GM18873 (cell line): ENCODE measurements around the gene ZP1.

Experiments used
- ATAC-seq: cut with Tn5 transposase; IDR thresholded peaks from one replicate; pipeline ENCODE4 v1.9.1; 2021; ENCODE audit warnings: mild to moderate bottlenecking, moderate library complexity, moderate number of reproducible peaks; ENCODE audit not compliant: unreplicated experiment, low FRiP score

The ZP1 gene

DNA sequence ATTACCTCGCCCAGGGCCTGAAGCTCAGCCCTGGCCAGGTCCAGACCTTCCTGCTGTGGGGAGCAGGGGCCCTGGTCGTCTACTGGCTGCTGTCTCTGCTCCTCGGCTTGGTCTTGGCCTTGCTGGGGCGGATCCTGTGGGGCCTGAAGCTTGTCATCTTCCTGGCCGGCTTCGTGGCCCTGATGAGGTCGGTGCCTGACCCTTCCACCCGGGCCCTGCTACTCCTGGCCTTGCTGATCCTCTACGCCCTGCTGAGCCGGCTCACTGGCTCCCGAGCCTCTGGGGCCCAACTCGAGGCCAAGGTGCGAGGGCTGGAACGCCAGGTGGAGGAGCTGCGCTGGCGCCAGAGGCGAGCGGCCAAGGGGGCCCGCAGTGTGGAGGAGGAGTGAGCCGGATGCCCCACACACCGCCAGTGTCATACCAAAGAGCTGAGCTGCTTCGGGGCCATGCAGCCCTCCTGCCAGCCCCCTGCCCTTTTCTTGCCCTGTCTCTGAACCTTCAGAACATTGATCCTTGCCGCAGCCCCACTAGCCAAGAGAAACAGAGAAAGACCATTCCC is 54.5 kb downstream of the ZP1 start:
- no peak for ATAC-seq

DNA sequence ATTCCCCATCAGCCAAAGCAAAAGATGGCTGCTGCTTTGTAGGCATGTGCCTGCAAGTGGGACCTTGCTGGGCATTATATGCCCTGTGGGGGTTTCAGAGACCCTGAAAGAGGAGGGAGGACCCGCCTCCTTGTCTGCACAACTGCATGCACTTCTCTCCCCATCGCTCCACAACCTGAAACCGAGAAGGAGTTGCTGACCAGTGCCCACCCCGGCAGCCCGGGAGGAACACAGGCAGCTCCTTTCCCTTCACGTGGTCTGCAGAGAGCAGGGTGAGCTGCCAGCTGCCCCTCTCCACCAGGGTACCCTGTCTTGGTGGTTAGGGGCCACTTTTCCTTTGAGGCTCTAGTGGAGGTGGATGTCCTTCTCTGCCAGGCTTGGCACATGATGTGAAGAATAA is 55.6 kb downstream of the ZP1 start:
- ATAC-seq: no peak

DNA sequence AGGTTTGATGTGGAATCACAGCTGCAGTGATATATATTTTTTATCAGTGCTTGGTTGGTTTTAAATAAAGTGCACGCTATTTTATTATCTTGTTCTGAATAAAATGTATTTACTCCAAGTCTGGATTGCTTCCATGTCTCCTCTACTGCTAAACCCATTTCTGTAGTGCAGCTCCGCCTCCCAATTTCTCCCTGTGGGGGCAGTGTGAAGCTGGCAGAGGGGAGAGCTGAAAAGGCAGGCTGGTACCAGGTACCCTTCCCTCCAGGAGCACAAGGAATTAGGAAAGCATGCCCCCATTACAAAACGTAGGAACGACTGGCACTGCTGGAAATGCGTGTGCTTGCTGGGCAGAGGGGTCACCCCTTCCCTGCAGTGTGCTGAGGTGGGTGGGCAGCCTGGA is 56.0 kb downstream of the ZP1 start:
- ATAC-seq: no peak

DNA sequence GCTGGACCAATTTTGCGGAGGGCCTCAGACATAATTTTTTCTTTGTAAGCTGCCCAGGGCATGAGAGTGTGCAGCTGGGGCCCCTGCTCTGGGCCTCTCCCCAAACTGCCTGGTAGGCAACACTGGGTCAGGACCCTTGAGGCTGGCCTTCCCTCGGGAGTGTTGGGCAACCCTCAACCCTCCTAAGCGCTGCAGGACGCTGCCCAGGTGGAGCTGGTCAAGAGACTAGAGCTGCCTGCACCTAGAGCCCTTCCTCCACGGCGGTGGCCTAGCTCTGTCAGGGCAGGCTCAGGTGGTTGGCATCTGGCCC is 56.4 kb downstream of the ZP1 start:
- ATAC-seq: no peak

DNA sequence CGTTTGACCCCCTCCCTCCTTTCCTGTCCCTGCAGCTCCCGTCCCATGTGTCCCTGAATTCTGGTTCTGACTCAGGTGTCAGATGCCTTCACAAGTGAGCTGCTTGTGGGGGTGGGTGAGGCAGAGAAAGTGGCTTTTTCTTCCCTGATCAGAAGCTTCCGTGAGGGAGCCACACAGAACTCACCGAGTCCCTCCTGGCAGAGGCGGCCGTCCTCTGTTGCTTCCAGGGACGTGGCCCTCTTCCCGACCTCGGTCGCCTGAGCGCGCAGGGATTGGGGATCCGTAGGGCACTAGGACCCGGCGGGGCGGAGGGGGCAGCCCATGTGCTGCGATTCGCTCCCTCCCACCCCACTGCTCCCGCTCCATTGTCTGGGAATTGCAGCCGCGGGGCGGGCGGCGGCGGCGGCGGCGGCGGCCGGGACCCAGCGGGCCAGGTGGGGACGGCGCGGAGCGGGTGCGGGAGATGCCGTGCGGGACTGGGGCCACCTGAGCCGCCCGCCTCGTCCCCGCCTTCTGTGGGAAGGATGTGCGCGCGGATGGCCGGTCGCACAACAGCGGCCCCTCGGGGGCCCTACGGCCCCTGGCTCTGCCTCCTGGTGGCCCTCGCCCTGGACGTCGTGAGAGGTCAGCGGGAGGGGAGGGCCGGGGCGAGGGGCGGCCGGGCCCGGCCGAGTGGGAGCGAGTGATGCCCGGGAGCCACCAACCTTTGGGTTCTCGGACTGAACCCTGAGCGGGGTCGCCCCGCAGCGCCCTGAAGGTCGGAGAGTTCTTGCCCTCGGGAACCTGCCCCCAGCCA is 57.0 kb downstream of the ZP1 start, which contains the start of gene TMEM132A:
Gene TMEM132A, plus strand, starts transcription at position 351 of the 796 bp plus-strand sequence. Its CDS starts 174 bp downstream, at position 525.
- ATAC-seq: no peak
